DMS114 treated with DMSO at 0.1 percent for 48 hours (cell line): ENCODE data around the gene DCP2.

Experiments
- DNase-seq: peaks from one replicate; lab custom pipeline; 2025; ENCODE audit not compliant: unreplicated experiment; lab: John Stamatoyannopoulos, UW

The DCP2 gene

DNA sequence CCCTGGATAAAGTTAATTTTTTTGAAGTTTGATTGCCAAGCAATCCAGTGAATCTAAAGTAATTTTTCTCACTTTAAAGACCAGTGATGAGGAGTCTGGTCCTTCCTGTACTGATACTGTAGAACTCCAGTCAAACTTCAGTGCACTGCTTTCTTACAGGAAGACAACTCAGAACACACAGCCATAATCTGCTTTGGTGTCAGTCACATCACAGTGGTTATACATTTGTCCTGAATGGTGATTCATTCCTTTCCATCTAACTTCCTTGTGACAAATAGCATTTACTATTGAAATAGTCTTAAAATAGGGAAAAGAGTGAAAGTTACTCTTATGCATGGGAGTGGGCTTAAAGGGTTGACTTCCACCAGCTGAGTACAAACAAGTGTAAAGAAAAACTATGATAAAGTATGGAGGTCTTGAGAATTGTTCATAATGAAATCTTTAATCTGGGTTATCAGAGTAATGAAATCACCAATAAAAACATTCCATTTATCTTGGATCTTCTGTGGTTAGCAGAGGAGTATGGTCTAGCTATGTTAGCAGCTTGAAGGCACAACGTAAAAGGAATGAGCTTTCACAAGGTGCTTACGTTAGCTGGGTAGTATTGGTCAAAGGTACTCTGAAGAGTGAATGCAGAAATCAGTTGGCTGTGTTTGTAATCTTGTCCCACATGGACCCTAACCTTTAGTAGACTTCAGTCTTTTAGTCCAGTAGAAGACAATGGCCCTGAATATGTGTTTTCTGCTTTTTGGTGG is 41.5 kb downstream of the DCP2 start:
- no peak for DNase-seq

GRCh38 chr5:113020461-113021273 is 44.1 kb downstream of the DCP2 start:
- no peak for DNase-seq

GRCh38 chr5:113022661-113023060 is 46.1 kb downstream of the DCP2 start:
- DNase-seq, result no peak

DNA sequence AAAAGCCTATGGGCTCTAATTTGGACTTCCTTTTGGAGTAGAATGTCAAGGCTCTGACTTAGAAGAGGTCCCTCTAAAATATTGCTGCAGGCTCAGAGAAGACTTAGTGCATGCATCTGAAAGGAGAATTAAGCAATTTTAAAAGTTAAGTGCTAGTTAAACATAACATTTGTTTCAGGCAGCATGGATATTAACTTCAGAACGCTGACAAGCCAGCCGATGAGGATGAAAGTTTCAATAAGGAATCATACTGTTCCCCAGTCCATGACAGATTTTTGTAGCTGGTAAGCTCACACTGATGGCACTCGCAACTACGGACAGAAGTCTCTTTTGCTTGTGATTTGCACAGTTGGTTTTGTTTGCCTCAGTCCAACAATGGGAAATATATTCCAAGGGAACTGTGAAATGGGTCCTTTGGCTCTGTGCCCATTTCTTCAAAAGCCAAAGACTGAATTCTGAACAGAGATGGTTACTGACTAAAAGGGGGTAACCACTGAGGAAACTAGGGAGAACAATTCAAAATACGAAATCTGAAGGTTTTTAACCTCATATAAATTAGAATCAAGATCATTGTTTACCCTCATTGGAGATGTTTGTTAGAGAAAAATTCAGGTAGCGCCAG is 47.6 kb downstream of the DCP2 start:
- no peak for DNase-seq

GRCh38 chr5:113025596-113025995 is 49.0 kb downstream of the DCP2 start:
- no peak for DNase-seq

DNA sequence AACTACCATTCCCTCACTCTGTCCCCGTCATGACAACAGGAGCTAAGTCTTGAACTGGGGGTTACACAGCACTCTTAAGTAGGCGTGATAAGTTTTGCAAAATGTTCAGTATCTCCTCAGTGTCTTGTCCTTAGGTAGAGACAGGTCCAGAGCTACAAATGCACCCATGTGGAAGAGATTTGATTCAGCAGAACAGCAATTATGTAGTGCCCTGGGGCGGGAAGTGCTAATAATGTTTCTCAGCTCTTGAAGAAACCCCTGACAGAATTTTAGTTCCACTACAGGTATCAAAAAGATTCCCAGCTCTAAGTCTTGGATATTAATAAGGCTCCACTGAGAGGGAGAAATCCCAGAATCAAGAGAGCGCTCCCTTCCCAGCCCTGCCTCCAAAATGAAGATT is 49.6 kb downstream of the DCP2 start:
- DNase-seq, result no peak

DNA sequence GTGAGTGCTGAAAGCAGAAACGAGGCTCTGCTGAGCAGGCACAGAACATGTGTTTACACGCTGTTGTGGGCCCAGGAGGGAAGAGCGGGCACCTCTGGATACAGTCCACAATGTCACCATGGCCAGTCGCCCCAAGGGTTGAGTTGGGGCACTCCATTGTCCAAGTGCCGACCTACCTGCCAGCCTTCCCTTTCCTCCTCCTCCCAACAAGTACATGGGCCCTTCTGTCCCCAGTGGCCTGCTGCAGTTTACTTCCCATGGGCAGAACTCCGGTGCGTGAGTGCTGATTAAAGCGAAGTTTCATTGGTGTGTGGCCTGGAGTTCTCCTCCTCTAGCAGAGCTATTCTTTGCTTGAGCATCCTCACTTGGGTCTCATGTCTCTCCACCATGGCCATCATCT is 50.4 kb downstream of the DCP2 start:
- no peak for DNase-seq

DNA sequence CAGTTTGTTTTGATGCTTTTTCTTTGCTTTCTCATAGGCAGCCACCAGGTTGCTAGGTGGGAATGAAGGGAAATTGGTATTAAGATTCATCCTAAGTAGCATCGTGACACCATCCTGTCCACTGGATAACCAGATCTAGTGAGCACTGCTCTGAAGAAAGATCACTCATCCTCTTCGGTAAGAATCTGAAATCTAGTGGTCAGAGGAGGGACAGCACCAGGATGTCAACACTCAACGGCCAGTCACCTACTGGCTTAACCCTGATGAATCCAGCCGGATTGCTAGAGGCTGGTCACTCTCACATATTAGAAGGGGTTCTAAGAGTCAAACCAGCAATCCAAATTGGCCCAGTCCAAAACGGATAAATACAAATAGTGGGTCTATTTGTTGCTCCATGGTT is 50.8 kb downstream of the DCP2 start:
- no peak for DNase-seq

- DNase-seq, result no peak
Observed at GRCh38 chr5:113029614-113030013, 53.0 kb downstream of the DCP2 start.

GRCh38 chr5:113031104-113031503 is 54.5 kb downstream of the DCP2 start:
- no peak for DNase-seq

GRCh38 chr5:113031557-113031956 is 55.0 kb downstream of the DCP2 start:
- DNase-seq, result no peak

DNA sequence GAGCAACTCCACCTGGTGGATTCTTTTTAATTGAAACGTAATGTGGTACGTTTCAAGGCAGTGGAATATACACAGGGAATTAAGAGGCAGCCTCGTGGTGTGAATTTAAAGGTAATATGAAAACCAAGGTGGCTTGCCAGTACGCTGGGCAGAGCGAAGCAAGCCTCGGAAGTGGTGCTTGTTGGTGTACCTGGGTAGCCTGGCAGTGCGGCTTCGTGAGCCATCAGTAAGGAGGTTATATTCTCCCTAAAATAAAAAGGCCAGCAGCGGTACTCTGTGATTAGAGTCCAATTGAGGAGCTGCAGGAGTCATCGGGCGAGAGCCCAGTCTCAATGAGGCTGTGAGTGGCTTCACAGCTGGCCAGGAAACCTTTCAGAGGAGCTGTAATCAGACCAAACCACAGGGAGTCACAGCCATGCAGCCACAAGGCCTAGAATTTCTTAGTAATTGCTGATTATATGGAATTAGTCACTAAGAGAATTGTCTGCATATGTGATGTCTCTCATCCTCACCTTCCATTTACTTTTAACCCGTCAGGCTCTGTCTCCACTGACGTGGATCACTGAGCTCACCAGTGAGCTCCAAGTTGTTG is 57.7 kb downstream of the DCP2 start:
- DNase-seq, result no peak

- no peak for DNase-seq
Observed at GRCh38 chr5:113035096-113035495, 58.5 kb downstream of the DCP2 start.

DNA sequence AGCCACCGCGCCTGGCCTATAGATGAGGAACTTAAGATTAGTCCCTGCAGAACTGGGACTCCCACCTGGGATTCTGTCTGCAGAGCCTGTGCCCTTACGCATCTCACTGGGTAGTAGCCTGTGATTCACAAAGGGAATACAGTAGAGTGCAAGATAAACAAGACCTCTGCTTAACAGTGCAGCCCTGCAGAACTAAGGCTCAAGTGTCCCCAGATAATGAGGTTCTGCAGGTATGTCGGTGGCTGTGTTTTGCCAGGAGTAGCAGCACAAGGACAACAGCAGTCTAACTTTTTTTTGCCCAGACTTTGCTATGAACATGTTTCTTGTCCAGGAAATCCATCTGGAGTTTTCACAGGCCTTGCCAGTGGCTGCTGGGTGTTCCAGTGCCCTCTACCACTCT is 59.7 kb downstream of the DCP2 start:
- no peak for DNase-seq

DNA sequence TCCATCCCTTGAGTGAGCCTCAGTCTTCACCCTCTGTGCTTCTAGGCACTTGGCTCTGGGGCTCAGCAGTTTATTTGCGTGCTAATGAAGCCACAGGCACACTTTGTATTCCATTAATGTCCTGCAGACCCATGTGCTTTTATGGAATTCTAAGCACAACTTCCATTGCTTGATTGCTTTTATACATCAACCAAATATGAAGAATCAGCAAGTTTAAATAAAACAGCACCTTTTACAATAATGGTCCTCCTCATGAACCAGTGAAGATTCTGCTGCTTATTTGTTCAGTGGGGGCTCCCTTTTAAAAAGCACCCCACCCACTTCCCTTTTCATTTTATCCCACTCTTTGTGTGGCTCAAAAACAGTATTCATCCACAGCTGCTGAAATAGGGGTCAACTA is 60.2 kb downstream of the DCP2 start:
- no peak for DNase-seq

DNA sequence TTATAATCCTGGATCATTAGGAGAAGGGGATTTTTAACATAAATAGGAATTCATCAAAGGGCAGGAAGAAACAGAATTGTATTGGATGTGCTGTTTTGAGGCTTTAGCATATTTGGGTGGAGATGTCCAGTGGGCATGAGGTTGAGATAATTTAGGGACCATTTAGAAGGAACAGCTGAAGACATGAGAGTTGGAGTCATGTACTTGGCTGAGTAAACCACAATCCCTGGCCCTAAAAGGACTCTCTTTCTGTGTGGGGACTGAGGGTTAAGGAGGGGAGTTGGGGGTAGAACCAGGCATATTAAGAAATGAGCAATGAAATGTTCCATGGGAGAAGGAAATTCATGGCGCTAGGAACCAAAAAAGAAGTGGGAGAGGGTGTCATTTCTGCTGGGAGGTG is 61.5 kb downstream of the DCP2 start:
- no peak for DNase-seq

DNA sequence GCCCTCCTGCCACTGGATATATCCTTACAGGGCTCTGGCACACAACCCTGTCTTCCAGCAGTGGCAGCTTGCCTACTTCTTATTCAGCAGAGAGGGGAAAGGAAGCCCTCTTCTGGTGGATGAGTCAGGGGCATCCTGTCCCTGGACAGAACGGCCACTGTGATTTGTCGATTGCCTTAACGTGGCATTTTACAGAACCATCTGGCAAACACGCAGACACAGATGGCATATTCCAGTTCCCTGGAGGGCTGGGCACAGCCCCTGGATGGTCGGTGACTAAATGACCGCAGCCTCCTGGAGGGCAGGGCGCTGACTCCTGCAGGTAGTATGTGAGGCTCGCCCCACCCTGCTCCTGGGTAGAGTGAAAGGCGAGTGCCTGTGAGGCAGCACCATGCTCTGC is 62.1 kb downstream of the DCP2 start:
- DNase-seq, result no peak

GRCh38 chr5:113039229-113039933 is 62.8 kb downstream of the DCP2 start:
- no peak for DNase-seq

- DNase-seq, result no peak
Observed at GRCh38 chr5:113039934-113040285, 63.3 kb downstream of the DCP2 start.

- DNase-seq, result no peak
Observed at GRCh38 chr5:113040672-113041260, 64.2 kb downstream of the DCP2 start.
